A549 treated with Mapracorat at 1 μM for 4 hours (cell line): ENCODE data around the gene OR2B3. TPM values are rescaled to one million over a fixed set of nuclear protein-coding genes. Genes with fewer than 3 reads are reported as not detected.

Source experiments
- total RNA-seq: library from RNA; stranded (reverse); fragments of 200-300 nt; extraction: Qiagen RNA extraction; gene quantifications from 5 replicates; pipeline ENCODE4 v1.2.3, GENCODE V29; 2022

The OR2B3 gene, protein sequence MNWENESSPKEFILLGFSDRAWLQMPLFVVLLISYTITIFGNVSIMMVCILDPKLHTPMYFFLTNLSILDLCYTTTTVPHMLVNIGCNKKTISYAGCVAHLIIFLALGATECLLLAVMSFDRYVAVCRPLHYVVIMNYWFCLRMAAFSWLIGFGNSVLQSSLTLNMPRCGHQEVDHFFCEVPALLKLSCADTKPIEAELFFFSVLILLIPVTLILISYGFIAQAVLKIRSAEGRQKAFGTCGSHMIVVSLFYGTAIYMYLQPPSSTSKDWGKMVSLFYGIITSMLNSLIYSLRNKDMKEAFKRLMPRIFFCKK
- not detected in 5 replicates for total RNA-seq

DNA sequence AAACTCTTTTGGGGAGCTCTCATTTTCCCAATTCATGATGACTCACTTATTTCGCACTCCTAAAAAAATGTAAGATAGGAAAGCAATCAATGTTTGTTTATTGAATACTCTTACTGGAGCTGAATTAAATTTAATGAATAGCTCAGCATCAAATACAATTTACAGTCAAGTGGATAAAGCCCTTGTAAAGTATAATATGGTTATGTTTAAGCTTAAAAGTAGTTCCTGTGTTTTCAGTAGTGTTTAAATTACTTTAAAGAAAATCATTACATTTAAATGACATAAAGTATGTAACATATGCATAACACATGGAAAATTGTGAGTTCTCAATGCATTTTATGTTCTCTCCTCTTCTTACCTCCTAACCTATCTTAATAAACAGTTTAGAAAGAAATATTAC, at the start of gene OR2B3:
OR2B3 (minus strand) TSS at position 101 of the 400 bp plus-strand sequence; CDS start at position 36, 65 bp downstream.

DNA sequence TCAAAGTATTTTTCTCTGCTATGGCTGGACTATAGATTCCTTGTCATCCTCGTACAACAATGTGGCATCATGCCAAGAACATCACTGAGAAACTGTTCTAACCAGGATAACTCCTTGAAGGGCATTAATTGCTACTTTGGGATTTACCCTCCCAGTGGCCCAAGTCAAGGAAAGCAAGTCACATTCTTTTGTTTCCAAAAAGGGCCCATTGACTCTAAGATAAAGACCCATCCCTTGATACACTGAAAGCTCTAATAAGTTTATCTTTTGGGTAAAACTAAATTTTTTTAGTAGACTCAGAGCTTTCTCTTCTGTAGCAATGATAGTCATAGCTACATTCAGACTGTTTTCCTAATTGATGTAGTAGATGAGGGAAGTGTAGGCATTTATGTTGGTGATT, 20.6 kb upstream of the OR2B3 start, which contains the start of gene OR2J3:
OR2J3 (plus strand) TSS at position 301 of the 400 bp plus-strand sequence. CDS start 3,833 bp downstream, outside the sequence.

DNA sequence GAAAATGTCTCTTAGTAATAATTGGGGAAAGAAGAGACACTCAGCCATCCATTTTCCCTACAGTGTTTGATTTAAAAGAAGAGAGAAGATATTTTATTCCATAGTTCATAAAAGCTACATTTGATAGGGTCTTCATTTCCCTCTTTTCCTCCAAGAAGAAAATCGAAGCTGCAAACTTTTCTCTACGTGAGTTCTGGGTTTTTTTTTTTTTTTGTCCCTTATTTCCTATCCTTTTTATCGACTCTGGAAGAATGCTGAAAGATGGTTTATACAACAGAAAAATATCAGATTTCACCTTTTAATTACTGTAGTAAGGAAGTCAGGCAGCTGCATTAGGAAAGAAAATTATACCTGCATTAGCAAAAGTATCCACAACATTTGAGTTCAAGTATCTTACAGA, 12.1 kb upstream of the OR2B3 start, which contains the start of gene OR2J1:
OR2J1 (plus strand) TSS at position 301 of the 400 bp plus-strand sequence. CDS start 1,453 bp downstream, outside the sequence.

DNA sequence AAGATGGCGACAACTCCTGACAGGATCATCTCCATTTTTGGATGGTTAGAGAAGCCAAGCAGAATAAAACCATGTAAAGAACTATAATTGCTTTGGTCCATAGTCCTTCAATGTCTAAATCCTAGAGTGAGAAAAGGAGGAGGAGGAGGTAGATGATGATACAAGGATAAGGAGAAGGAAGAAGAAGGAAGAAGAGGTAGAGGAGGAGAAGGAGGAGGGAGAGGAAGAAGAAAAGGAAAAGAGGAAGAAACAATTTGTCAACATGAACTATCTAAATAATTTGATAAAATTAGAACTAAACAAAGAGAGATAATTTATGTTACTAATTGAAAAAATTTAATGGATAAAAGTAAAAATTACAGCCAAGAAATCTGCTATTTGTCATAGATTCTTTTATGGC, 42.0 kb downstream of the OR2B3 start, which contains the start of gene OR2W1:
OR2W1 (minus strand) TSS at position 101 of the 400 bp plus-strand sequence; CDS start at position 101, 0 bp downstream.

Other genes with a start within 250 kb of the OR2B3 start
- gene TRIM27, start 163.3 kb downstream of the OR2B3 start, total RNA-seq: 38.6 to 45.5 TPM (median 43.7 TPM) in 5 replicates
- gene ZNF311, start 82.0 kb downstream of the OR2B3 start, total RNA-seq: 0.10 to 0.29 TPM (median 0.18 TPM) in 5 replicates
- not detected in 5 replicates for gene OR2W1, start 42.1 kb downstream of the OR2B3 start, total RNA-seq
- not detected in 5 replicates for gene OR2J1, start 12.2 kb upstream of the OR2B3 start, total RNA-seq
- not detected in 5 replicates for gene OR2J3, start 20.7 kb upstream of the OR2B3 start, total RNA-seq
- not detected in 5 replicates for gene OR2J2, start 83.6 kb upstream of the OR2B3 start, total RNA-seq
- not detected in 5 replicates for gene OR14J1, start 214.4 kb upstream of the OR2B3 start, total RNA-seq